HG02981 (cell line): ENCODE results near the gene ATP8B3.
A peak's percentile ranks its signal among the peaks of the same experiment; 100 is the strongest.

Experiments used
- ATAC-seq: cut with Tn5 transposase; IDR thresholded peaks from one replicate; pipeline ENCODE4 v1.9.1; 2021; ENCODE audit warnings: mild to moderate bottlenecking, moderate library complexity; ENCODE audit not compliant: unreplicated experiment

ATP8B3 gene

GRCh38 chr19:1817553-1818179 is 5.6 kb upstream of the ATP8B3 start:
- no peak for ATAC-seq

DNA sequence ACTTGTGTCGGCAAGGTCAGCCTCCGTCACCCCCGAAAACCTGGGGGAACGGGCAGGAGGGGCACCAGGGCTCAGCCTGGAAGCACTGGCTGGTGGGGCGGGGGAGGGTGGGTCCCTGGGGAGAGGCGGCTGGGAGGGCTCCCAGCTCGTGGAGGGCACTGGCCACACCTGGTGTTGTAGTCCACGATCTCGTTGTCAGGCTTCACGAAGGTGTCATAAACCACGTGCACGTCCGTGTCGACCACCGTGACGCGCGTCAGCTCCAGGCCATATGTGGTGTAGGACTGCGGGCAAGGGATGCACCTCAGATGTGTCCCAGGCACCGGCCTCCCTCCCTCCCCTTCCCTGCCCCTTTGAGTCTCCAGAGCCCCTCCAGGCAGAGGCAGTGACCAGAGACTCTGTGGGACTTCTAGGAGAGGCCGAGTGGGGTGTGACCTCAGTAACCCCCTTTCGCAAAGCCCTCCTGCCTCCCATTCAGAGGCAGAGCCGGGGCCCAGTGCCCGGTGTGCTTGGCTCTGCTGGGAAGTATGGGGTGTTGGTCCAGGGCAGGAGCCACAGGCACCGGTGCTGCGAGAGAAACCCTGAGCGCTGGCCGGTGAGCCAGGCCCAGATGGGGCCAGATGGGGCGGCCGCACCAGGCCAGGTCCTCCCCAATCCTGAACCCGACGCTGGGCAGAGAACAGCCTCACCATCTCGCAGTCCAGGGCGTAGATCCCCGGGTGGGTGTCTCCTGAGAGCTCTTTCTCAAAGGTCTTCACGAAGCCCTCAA is 4.6 kb upstream of the ATP8B3 start:
- ATAC-seq: no peak

GRCh38 chr19:1815605-1816529 is 3.8 kb upstream of the ATP8B3 start:
- ATAC-seq: no peak

GRCh38 chr19:1814833-1815604 is 2.9 kb upstream of the ATP8B3 start:
- ATAC-seq: no peak

- no peak for ATAC-seq
These were observed 2.3 kb upstream of the ATP8B3 start for GRCh38 chr19:1814391-1814790.

DNA sequence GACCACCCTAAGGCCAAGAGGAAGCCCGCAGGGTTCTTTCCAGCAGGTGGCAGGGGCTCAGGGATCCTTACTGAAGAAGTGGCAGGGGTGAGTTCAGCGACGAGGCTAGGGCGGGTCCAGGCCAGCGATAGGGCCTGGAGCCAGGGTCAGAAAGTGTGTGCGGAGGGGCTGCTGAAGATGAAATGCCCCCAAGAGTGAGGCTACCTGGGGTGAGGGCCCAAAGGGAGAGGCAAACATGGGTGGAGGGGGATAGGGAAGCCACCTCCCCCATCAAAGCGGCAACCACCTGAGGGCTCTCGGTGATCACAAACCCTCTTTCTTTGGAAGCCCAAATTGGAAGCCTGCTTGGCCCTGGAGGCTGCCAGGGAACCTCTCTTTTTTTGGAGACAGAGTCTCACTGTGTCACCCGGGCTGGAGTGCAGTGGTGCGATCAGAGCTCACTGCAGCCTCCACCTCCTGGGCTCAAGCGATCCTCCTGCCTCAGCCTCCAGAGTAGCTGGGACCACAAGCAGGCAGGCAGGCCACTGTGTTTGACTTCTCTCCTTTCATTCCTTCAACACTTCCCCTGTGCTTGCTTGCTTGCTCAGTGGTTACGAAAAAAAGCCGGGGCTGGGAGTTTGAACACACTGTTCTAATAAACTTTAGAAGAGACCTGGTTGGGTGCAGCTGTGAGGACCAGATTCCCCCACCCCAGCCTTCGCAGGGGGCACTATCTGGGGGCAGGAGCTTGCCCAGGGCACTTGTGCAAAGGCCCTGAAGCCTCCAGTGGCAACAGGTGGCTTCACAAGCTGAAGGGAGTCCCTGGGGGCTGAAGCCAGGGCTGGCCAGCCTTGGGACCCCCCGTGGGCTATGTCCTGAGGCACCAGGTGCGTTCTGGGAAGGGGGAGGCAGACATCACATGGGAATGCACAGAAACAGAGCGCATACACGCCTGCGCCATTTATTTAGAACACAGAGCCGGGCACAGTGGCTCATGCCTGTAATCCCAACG is 1.4 kb upstream of the ATP8B3 start:
- no peak for ATAC-seq

- peak; percentile 81 for ATAC-seq
These were observed 533 bp upstream of the ATP8B3 start for GRCh38 chr19:1812426-1813191.

GRCh38 chr19:1811472-1811894 is 593 bp downstream of the ATP8B3 start:
- ATAC-seq: no peak

- ATAC-seq: no peak
These were observed 1.5 kb downstream of the ATP8B3 start for GRCh38 chr19:1810439-1811160.

GRCh38 chr19:1809678-1810077 is 2.4 kb downstream of the ATP8B3 start:
- no peak for ATAC-seq

- ATAC-seq: no peak
These were observed 3.7 kb downstream of the ATP8B3 start for GRCh38 chr19:1808395-1808731.

- ATAC-seq: no peak
These were observed 4.2 kb downstream of the ATP8B3 start for GRCh38 chr19:1807695-1808394.

DNA sequence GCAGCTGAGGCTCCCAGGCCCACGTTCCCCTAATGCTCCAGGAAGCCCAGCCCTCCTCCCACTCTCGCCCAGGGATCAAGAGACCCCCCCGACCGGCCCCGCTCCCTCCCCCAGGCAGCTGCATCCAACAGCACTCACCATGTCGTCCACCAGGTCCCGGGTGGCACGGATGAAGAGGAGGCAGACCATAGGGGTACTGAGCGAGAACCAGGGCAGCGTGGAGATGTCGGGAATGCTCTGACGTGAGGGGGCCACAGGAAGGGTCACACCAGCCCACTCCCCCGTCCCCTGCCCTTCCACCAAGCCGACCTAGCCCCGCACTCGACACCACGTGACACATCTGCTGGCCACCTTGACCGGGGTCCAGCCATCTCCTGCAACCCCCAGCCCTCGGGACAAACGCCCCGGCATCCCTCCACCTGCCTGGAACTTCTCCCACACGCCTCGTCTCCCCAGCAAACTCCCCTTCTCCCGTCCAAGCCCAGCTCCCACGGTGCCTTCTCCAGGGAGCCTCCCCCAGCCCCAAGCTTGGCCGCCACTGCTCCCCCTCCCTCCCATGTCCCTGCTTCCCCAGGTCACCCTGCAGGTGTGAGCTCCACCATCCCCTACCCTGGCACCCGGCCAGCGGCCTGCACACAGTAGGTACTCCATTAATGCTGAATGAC is 4.9 kb downstream of the ATP8B3 start:
- ATAC-seq: no peak

DNA sequence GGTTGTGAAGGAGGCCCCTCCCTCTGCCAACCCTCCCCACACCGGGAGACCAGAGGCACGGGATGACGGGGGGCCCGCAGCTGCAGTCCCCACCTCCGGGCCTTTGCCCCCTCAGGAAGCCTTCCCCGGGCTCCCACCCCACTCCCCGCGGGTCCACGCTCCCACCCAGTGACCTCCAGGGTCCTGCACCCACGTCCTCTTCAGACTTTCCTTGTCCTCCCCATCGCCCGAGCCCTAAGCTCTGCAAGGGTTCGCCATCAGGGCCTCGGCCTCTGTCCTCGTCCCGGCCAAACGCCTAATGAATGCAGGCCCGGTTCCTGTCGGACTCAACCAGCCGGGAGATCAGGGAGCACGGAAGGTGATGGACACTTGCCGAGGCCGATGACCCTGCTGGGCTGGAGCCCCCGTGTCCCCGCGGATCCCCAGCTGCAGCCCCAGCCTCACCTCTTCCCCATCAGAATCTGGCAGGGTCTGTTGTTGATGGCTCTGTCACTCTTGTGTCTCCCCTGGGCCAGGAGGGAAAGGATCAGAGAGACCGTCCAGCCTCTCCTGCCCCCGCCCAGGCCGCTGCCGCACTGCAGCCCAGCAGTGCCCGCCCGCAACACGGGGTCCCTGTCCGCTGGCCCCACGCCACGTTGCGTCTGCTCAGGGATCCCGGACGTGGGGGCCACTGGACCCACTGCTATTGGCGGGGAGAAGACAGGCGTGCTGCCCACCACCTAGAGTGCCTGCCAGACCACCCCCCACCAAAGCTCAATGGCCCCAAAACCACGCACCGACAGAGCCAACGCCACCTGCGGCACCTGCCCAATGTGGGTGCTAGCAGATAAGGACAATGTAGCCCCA is 5.7 kb downstream of the ATP8B3 start:
- no peak for ATAC-seq

GRCh38 chr19:1805401-1806183 is 6.5 kb downstream of the ATP8B3 start:
- ATAC-seq: no peak
